GM12801 (cell line): ENCODE measurements around the gene SBF2.

Experiments used
- CTCF ChIP-seq: IDR thresholded peaks from one replicate; pipeline ENCODE4 v1.5.1; 2011; ENCODE audit warnings: control low read depth; ENCODE audit not compliant: insufficient read length; ENCODE audit errors: extremely low read depth

The SBF2 gene

GRCh38 chr11:9745411-9746211 is 548.4 kb downstream of the SBF2 start:
- TF ChIP-seq CTCF: no peak

GRCh38 chr11:9741260-9741659 is 552.8 kb downstream of the SBF2 start:
- TF ChIP-seq CTCF: no peak

- TF ChIP-seq CTCF: no peak
Measured at GRCh38 chr11:9740202-9740883, 553.7 kb downstream of the SBF2 start.

- TF ChIP-seq CTCF: no peak
Measured at GRCh38 chr11:9739123-9739900, 554.7 kb downstream of the SBF2 start.

- TF ChIP-seq CTCF: no peak
Measured at GRCh38 chr11:9738707-9739106, 555.3 kb downstream of the SBF2 start.

- no peak for TF ChIP-seq CTCF
Measured at GRCh38 chr11:9738116-9738515, 555.9 kb downstream of the SBF2 start.

GRCh38 chr11:9736365-9736764 is 557.7 kb downstream of the SBF2 start:
- TF ChIP-seq CTCF: no peak
